Cardiac atrium fibroblast (primary cell): ENCODE measurements around the gene RNF224. TPM values are rescaled to one million over a fixed set of nuclear protein-coding genes. Genes with fewer than 3 reads are reported as not detected.

Experiments
- total RNA-seq: library from RNA; depleted of rRNA; stranded (reverse); fragments of >200 nt; gene quantifications from 2 replicates; pipeline ENCODE4 v1.2.3, GENCODE V29; 2015

The RNF224 gene
- not detected in 2 replicates for total RNA-seq

GRCh38 chr9:137227054-137227852, at the start of gene RNF224:
RNF224 (plus strand) TSS chr9:137227502; CDS start chr9:137228336, 834 bp downstream.

GRCh38 chr9:137188490-137189296, 38.6 kb upstream of the RNF224 start, which contains the start of the genes ANAPC2 and SSNA1:
ANAPC2 (minus strand) TSS chr9:137188560; CDS start chr9:137188532, 28 bp downstream.
SSNA1 (plus strand) TSS chr9:137188676; CDS start chr9:137188727, 51 bp downstream.

GRCh38 chr9:137200311-137201204, 26.7 kb upstream of the RNF224 start, which contains the start of gene TPRN:
TPRN (minus strand) TSS chr9:137200741; CDS start chr9:137200711, 30 bp downstream.

GRCh38 chr9:137205126-137206069, 21.9 kb upstream of the RNF224 start, which contains the start of the genes NDOR1 and TMEM203:
NDOR1 (plus strand) TSS chr9:137205700; CDS start chr9:137205778, 78 bp downstream.
TMEM203 (minus strand) TSS chr9:137205648; CDS start chr9:137205414, 234 bp downstream.

GRCh38 chr9:137222190-137223077, 4.9 kb upstream of the RNF224 start, which contains the start of gene RNF208:
RNF208 (minus strand) TSS chr9:137222240; CDS start chr9:137221212, 1,028 bp downstream.

GRCh38 chr9:137224830-137225694, 2.2 kb upstream of the RNF224 start, which contains the start of gene CYSRT1:
CYSRT1 (plus strand) TSS chr9:137225174; CDS start chr9:137225622, 448 bp downstream.

GRCh38 chr9:137230705-137231371, 3.5 kb downstream of the RNF224 start, which contains the start of gene SLC34A3:
SLC34A3 (plus strand) TSS chr9:137230901; CDS start chr9:137231703, 802 bp downstream.

GRCh38 chr9:137240841-137241489, 13.7 kb downstream of the RNF224 start, which contains the start of gene TUBB4B:
TUBB4B (plus strand) TSS chr9:137241287; CDS start chr9:137241361, 74 bp downstream.

GRCh38 chr9:137251194-137251461, 23.8 kb downstream of the RNF224 start, which contains the start of gene STPG3:
STPG3 (plus strand) TSS chr9:137251286; CDS start chr9:137251287, 1 bp downstream.

GRCh38 chr9:137254624-137255447, 27.5 kb downstream of the RNF224 start, which contains the start of gene NELFB:
NELFB (plus strand) TSS chr9:137255327.

GRCh38 chr9:137277329-137278041, 50.2 kb downstream of the RNF224 start, which contains the start of gene TOR4A:
TOR4A (plus strand) TSS chr9:137277726; CDS start chr9:137278690, 964 bp downstream.

